ENCODE results near the gene DARS2.

- TF ChIP-seq CTCF (IDR thresholded peaks at IDR 0.05): no peak
- TF ChIP-seq POLR2A (IDR thresholded peaks at IDR 0.05): no peak
Measured at GRCh38 chr1:173869021-173869359, 44.5 kb downstream of the DARS2 start.
